ENCODE measurements around the gene ATP11A.

Gene ATP11A

GRCh38 chr13:112752211-112752610 is 62.4 kb downstream of the ATP11A start:
- Histone ChIP-seq H3K79me2 (peaks cover 12% of the 10 kb centered on the region), H3K9ac (no peak overlapping the region), H3K36me3 (ENCODE audit: control insufficient read depth, insufficient read depth, low read length) (no peaks in the 10 kb centered on the region), H3K4me1 (no peaks in the 10 kb centered on the region), H2AFZ (no peak overlapping the region), H3K4me3 (ENCODE audit: low read depth, low read length) (no peak overlapping the region), H3K27me3 (ENCODE audit: control insufficient read depth, insufficient read depth, low read length) (no peaks in the 10 kb centered on the region), H3K4me2 (ENCODE audit: low read length) (no peak overlapping the region), H3K27ac (no peak overlapping the region), H3K9me3 (ENCODE audit: control insufficient read depth, low read length) (no peaks in the 10 kb centered on the region)
- no peak for TF ChIP-seq CTCF (IDR thresholded peaks at IDR 0.05)

- Histone ChIP-seq H3K4me3 (ENCODE audit: low read depth, low read length) (no peak overlapping the region), H3K27me3 (ENCODE audit: control insufficient read depth, insufficient read depth, low read length) (no peaks in the 10 kb centered on the region), H3K9me3 (ENCODE audit: control insufficient read depth, low read length) (no peaks in the 10 kb centered on the region), H3K9ac (no peak overlapping the region), H3K79me2 (peaks cover 12% of the 10 kb centered on the region), H2AFZ (no peak overlapping the region), H3K36me3 (ENCODE audit: control insufficient read depth, insufficient read depth, low read length) (no peaks in the 10 kb centered on the region), H3K27ac (no peak overlapping the region), H3K4me2 (ENCODE audit: low read length) (no peak overlapping the region), H3K4me1 (no peaks in the 10 kb centered on the region)
- no peak for TF ChIP-seq CTCF (IDR thresholded peaks at IDR 0.05)
These were observed 63.1 kb downstream of the ATP11A start for GRCh38 chr13:112752711-112753541.

GRCh38 chr13:112753833-112754232 is 64.0 kb downstream of the ATP11A start:
- no peak overlapping the region for H3K4me2 ChIP-seq (ENCODE audit: low read length)
- no peak overlapping the region for H3K27ac ChIP-seq
- H3K9me3 ChIP-seq (ENCODE audit: control insufficient read depth, low read length): no peaks in the 10 kb centered on the region
- H3K27me3 ChIP-seq (ENCODE audit: control insufficient read depth, insufficient read depth, low read length): no peaks in the 10 kb centered on the region
- H3K9ac ChIP-seq: no peak overlapping the region
- H3K36me3 ChIP-seq (ENCODE audit: control insufficient read depth, insufficient read depth, low read length): no peaks in the 10 kb centered on the region
- H3K4me3 ChIP-seq (ENCODE audit: low read depth, low read length): no peak overlapping the region
- H3K4me1 ChIP-seq: no peaks in the 10 kb centered on the region
- TF ChIP-seq CTCF (IDR thresholded peaks at IDR 0.05): no peak
- H3K79me2 ChIP-seq: peaks cover 12% of the 10 kb centered on the region
- H2AFZ ChIP-seq: no peak overlapping the region

- Histone ChIP-seq H3K27ac (no peak overlapping the region), H2AFZ (no peak overlapping the region), H3K9me3 (ENCODE audit: control insufficient read depth, low read length) (no peaks in the 10 kb centered on the region), H3K27me3 (ENCODE audit: control insufficient read depth, insufficient read depth, low read length) (no peaks in the 10 kb centered on the region), H3K36me3 (ENCODE audit: control insufficient read depth, insufficient read depth, low read length) (no peaks in the 10 kb centered on the region), H3K4me2 (ENCODE audit: low read length) (no peak overlapping the region), H3K9ac (no peak overlapping the region), H3K4me3 (ENCODE audit: low read depth, low read length) (no peak overlapping the region), H3K79me2 (peaks cover 12% of the 10 kb centered on the region), H3K4me1 (no peaks in the 10 kb centered on the region)
- TF ChIP-seq CTCF (IDR thresholded peaks at IDR 0.05): no peak
These were observed 64.6 kb downstream of the ATP11A start for GRCh38 chr13:112754281-112755025.

Data from parathyroid adenoma (tissue), 2 donors.